DOHH2 (cell line): Measurements from ENCODE around the gene NAP1L4.

Experiments used
- H3F3A ChIP-seq: fragments of 200-600 bp; sonication (generic), shearing (Covaris generic); 2 replicates; pipeline ENCODE4 v1.6.0; 2016; ENCODE audit warnings: antibody characterized with exemption, mild to moderate bottlenecking; ENCODE audit not compliant: control insufficient read depth, insufficient read depth
- H3K27ac ChIP-seq: fragments of 200-600 bp; sonication (generic); 2 replicates; pipeline ENCODE4 v1.5.1; 2014; ENCODE audit warnings: low read depth, mild to moderate bottlenecking, low read length, moderate library complexity
- H3K27me3 ChIP-seq: fragments of 200-600 bp; sonication (generic); 2 replicates; pipeline ENCODE4 v1.6.1; 2014; ENCODE audit warnings: mild to moderate bottlenecking, low read length, mixed read lengths; ENCODE audit not compliant: control insufficient read depth
- H3K36me3 ChIP-seq: fragments of 200-600 bp; sonication (generic); 2 replicates; pipeline ENCODE4 v1.6.1; 2014; ENCODE audit warnings: mild to moderate bottlenecking, low read length, moderate library complexity, mixed read lengths; ENCODE audit not compliant: control insufficient read depth
- H3K4me1 ChIP-seq: fragments of 200-600 bp; sonication (generic); 2 replicates; pipeline ENCODE4 v1.6.1; 2014; ENCODE audit warnings: mild to moderate bottlenecking, low read length, mixed read lengths; ENCODE audit not compliant: control insufficient read depth
- H3K4me2 ChIP-seq: fragments of 200-600 bp; sonication (generic); 2 replicates; pipeline ENCODE4 v1.6.0; 2014; ENCODE audit warnings: mild to moderate bottlenecking, low read length, moderate library complexity
- H3K4me3 ChIP-seq: fragments of 200-600 bp; sonication (generic); 2 replicates; pipeline ENCODE4 v1.5.1; 2014; ENCODE audit warnings: mild to moderate bottlenecking, low read length, mixed read lengths
- H3K79me2 ChIP-seq: fragments of 200-600 bp; sonication (generic); 2 replicates; pipeline ENCODE4 v1.6.1; 2014; ENCODE audit warnings: mild to moderate bottlenecking, low read length, mixed read lengths; ENCODE audit not compliant: control insufficient read depth
- H3K9me2 ChIP-seq: fragments of 200-600 bp; sonication (generic); replicated peaks from 2 replicates; pipeline ENCODE4 v1.6.1; 2014; ENCODE audit warnings: mild to moderate bottlenecking, low read length, mixed read lengths; ENCODE audit not compliant: control insufficient read depth
- H3K9me3 ChIP-seq: fragments of 200-600 bp; sonication (generic); 2 replicates; pipeline ENCODE4 v1.6.1; 2014; ENCODE audit warnings: antibody characterized with exemption, low read length, mixed read lengths; ENCODE audit not compliant: control insufficient read depth, insufficient read depth
- H4K20me1 ChIP-seq: fragments of 200-600 bp; sonication (generic); 2 replicates; pipeline ENCODE4 v1.6.0; 2014; ENCODE audit warnings: low read depth, mild to moderate bottlenecking, antibody characterized with exemption, low read length, moderate library complexity; ENCODE audit not compliant: control insufficient read depth, insufficient read depth
- EZH2phosphoT487 ChIP-seq: fragments of 200-600 bp; sonication (generic); IDR thresholded peaks from 2 replicates; pipeline ENCODE4 v1.6.1; 2017; ENCODE audit warnings: borderline replicate concordance, mild to moderate bottlenecking, antibody characterized with exemption, low read length, moderate library complexity, mixed read lengths
- TF ChIP-seq, protein P1 (sequence below): fragments of 200-600 bp; sonication (generic); IDR thresholded peaks from one replicate; pipeline ENCODE4 v1.5.1; 2014; ENCODE audit warnings: antibody characterized with exemption, mild to moderate bottlenecking, low read depth, low read length; ENCODE audit not compliant: poor library complexity, severe bottlenecking

NAP1L4 gene

DNA sequence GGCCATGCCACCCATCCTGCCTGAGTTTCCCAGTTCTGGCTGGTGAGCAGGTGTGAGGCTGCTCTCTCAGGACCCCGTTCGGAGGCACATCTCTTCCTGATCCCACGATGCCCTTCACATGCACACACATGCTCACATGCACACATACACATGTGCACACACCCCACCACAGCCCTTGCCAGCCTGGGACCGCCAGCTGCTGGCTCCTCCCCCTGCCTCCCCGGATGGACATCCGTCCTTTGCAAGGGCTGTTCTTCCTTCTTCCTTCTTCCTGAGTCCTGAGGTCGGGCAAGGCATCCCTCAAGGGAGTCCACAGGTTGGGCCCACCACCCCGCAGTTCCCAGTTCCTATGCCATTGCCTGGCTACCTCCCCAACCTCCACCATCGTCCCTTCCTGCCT lies 96.1 kb downstream of the NAP1L4 start:
- Histone ChIP-seq H3K79me2 (no peaks in the 10 kb centered on the region), H3K36me3 (no peaks in the 10 kb centered on the region), H3K27me3 (0 out of 2 replicates have a peak, but pooled peaks cover 7% of the 10 kb centered on the region), H3K9me2 (no peaks in the 10 kb centered on the region), H3K4me1 (peaks cover 23% of the 10 kb centered on the region), H3K9me3 (no peaks in the 10 kb centered on the region), H3F3A (no peaks in the 10 kb centered on the region; the same call in 1 of the 2 replicates), H3K4me3 (no peak overlapping the region), H3K4me2 (no peak overlapping the region), H4K20me1 (no peaks in the 10 kb centered on the region), H3K27ac (no peak overlapping the region)
- TF ChIP-seq, protein P1, sequence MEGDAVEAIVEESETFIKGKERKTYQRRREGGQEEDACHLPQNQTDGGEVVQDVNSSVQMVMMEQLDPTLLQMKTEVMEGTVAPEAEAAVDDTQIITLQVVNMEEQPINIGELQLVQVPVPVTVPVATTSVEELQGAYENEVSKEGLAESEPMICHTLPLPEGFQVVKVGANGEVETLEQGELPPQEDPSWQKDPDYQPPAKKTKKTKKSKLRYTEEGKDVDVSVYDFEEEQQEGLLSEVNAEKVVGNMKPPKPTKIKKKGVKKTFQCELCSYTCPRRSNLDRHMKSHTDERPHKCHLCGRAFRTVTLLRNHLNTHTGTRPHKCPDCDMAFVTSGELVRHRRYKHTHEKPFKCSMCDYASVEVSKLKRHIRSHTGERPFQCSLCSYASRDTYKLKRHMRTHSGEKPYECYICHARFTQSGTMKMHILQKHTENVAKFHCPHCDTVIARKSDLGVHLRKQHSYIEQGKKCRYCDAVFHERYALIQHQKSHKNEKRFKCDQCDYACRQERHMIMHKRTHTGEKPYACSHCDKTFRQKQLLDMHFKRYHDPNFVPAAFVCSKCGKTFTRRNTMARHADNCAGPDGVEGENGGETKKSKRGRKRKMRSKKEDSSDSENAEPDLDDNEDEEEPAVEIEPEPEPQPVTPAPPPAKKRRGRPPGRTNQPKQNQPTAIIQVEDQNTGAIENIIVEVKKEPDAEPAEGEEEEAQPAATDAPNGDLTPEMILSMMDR, result no peak
- no peak for TF ChIP-seq EZH2phosphoT487
